GM21360 (cell line): ENCODE results near the gene FGFR1OP2.

Experiments used
- ATAC-seq: cut with Tn5 transposase; IDR thresholded peaks from one replicate; pipeline ENCODE4 v1.9.1; 2021; ENCODE audit warnings: mild to moderate bottlenecking, moderate library complexity; ENCODE audit not compliant: unreplicated experiment

FGFR1OP2 gene

GRCh38 chr12:27001663-27002062 lies 63.4 kb downstream of the FGFR1OP2 start:
- no peak for ATAC-seq

DNA sequence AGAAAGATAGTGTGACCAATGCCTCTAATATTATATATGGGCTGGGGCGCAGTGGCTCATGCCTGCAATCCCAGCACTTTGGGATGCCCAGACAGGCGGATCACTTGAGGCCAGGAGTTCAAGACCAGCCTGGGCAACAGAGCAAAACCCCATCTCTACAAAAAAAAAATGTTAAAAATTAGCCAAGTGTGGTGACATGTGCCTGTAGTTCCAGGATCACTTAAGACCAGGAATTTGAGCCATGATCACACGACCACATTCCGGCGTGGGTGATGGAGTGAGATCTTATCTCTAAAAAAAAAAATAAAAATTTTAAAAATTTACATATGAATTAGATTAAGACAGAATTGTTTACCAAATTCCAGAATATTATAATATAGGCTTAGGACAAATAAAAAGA lies 63.9 kb downstream of the FGFR1OP2 start:
- ATAC-seq, result no peak

DNA sequence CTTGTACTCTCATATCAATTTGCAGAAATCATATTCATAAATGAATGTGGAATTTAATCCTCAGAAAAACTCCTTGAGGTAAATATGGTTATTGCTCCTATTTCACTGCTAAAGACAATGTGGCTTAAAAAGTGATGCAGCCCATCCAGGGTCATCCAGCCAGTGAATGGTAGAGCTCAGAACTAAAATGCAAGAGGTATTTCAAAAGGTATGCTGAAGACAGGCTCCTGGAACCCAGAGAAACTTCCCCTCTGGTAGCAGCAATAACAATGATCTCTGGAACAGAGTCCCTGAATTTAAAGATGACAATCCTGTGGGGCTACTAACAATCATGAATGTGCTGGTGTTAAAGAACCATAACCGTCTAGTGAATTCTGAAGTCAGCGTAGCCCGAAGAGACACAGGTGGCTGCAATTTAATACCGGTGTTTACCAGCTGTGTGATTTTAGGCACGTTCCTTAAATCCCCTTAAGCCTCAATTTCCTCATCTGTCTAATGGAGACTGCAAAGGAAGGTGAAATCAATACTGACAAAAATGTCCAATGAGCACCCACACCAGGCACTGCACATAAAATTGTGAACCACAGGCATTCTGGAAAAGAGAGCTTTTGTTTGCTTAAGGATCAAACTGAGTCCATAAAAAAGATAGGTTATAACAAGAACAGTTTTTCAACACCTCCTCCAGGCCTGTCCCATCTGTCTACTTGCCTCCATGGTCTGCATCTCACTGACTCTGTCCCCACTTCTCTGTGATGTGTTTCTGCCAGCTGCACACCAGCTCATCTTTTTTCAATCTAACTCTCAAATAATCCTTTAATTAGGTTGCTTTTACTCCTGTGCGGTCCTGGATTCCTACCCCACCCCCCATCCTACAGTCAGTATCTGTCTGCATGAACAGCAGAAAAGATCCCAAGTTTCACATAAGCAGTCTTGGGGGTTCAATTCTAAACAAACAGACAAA lies 65.4 kb downstream of the FGFR1OP2 start:
- no peak for ATAC-seq

GRCh38 chr12:27005495-27005894 lies 67.2 kb downstream of the FGFR1OP2 start:
- ATAC-seq, result no peak

- no peak for ATAC-seq
Observed at GRCh38 chr12:27006797-27007467, 68.7 kb downstream of the FGFR1OP2 start.

DNA sequence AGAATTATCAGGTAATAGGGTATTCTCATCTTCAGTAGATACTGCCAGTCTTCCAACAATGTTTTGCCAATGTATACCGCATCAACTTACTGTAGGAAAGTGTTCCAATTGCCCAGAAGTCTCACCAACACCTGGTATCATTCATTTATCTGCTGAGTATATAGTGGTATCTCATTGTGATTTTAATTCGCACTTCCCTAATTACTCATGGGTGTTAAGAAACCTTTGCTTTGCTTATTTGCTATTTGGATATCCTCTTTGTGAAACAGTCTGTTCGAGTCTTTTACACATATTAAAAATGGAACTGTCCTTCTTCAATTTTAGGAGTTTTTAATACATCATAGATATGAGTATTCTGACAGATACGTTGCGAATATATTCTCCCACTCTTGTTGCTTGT lies 69.8 kb downstream of the FGFR1OP2 start:
- ATAC-seq, result no peak

DNA sequence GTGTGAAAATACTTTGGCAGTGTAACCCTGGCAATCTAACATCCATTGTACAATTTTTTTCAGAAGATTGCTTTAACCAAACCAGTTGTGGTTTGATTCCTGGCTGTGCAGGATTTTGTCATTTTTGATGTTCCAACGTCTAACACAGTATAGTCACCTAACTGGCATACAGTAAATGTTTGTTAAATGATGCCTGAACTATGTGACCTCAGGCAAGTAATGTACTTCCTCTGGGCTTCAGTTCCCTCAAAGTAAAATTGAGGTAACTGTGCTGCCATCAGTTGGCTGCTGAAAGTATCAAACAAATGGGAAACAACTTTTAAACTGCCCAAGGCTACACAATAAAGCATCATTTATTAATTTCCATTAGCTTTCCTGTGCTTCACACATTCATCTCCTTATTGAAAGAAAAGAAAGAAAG lies 71.6 kb downstream of the FGFR1OP2 start:
- no peak for ATAC-seq

DNA sequence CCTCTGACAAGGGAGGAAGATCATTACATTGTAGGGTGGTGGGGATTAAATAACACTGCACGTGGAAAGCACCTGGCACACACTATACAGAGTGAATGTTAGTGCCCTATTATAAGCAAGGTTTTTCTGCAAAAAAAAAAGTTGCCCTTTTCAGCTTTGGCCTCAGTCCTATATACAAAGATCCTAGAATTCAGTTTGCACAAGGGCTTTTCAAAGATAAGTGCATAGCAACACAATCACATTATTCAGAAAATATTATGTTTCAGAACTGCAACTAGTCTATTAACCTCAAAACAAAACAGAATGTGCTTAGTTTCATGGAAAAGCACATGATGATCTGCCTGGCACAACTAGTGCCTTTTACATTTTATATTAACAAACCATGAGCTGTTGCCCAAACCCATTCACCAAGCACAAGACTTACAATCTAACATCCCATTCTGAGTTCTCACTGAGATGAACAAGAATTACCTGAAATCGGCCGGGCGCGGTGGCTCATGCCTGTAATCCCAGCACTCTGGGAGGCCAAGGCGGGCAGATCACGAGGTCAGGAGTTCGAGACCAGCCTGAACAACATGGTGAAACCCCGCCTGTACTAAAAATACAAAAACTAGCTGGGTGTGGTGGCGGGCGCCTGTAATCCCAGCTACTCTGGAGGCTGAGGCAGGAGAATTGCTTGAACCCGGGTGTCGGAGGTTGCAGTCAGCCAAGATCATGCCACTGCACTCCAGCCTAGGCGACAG lies 74.1 kb downstream of the FGFR1OP2 start:
- no peak for ATAC-seq

DNA sequence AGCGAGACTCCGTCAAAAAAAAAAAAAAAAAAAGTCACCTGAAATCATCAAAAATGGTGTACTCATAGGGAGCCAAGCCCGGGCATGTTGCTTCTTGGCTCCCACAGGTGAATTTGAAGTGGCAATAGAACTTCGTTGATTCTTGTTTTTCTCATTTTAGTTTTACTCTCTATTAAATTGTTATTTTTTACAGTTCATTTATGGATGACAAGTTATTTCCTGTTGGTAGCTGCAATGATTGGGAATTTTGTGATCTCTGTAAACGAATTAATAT lies 74.6 kb downstream of the FGFR1OP2 start:
- no peak for ATAC-seq

GRCh38 chr12:27013611-27014084 lies 75.4 kb downstream of the FGFR1OP2 start:
- peak; percentile 13 for ATAC-seq

DNA sequence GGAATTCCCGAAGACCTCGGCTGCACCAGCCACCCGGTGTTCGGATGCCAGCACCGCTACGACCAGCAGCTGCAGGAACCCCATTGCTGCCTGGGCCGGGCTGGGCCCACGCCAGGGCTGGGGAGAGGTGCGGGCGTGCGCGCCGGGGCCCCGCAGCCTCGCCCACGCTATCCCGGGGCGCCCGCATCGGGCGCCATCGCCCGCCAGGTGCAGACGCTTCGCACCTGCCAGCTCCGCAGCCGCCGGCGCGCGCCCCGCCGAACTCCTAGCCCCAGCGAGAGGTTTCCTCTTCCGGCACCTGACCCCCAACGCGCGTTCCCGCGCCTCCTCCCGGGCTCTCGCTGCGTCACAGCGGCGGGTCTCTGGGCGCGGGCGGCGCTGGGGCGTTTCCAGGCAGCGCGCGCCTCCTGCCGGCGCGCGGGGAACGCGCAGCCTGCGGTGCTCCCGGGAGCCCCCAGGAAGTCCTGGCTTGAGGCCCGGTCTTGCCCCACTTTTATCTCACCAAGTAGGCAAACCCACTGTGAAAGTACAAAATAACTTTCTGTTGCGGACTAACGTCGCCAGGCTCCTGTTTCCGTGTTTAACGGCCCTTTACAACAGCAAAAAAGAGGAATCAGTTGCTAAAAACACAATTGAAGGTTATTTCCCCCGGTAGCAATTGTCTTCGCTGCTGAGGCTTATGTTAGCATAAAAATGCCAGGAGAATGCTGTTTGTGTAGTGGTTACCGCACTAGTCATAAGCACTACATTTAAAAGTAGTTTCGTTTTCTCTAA lies 76.0 kb downstream of the FGFR1OP2 start, which contains the start of gene TM7SF3:
Gene TM7SF3 (minus strand): TSS at position 300 of the 774 bp plus-strand sequence. CDS start 216 bp downstream, at position 84.
- ATAC-seq, result peak; percentile 76

- no peak for ATAC-seq
Observed at GRCh38 chr12:27014859-27015729, 76.8 kb downstream of the FGFR1OP2 start.

DNA sequence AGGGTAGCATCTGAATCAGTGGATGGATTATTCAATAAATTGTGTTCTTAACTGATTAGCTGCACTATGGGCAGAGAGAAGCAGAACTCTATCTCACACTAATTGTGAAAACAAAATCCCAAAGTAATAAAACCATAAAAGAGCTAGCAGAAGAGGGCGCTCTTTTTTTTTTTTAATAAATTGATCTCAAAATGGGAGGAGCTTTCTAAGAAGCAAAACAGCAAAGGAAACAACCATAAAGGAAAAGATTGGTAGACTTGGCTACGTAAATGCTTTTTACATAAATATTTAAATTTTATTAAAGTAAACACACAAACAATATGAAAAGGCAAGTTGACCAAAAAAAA lies 77.4 kb downstream of the FGFR1OP2 start:
- ATAC-seq, result no peak
